Body of pancreas (tissue), 4 donors: ENCODE measurements around the gene TMEM204. TPM values are rescaled to one million over a fixed set of nuclear protein-coding genes. Genes with fewer than 3 reads are reported as not detected.
A peak's percentile ranks its signal among the peaks of the same experiment; 100 is the strongest.

Experiments used
- ATAC-seq: fragments of 150-250 bp; one replicate; pipeline ENCODE4 v1.9.1; 2016
- DNase-seq, 4 donors: peaks; one replicate each; pipeline ENCODE4 v3.0.0-alpha.2; 2019
- H3K27ac ChIP-seq, 4 donors: fragments of 200-600 bp; sonication (generic); 1 replicate in 3 of 4; 2 replicates in 1 of 4; pipeline versions ENCODE4 v1.5.1 to v1.6.1; 2016 to 2019; ENCODE audit warnings: mild to moderate bottlenecking in 1 of 4, mixed read lengths in 1 of 4, moderate library complexity in 1 of 4
- H3K27me3 ChIP-seq, 2 donors: fragments of 200-600 bp; sonication (generic); one replicate each; pipeline ENCODE4 v1.6.0; 2016; ENCODE audit warnings: mild to moderate bottlenecking in 1 of 2
- H3K36me3 ChIP-seq, 2 donors: fragments of 200-600 bp; sonication (generic); replicated peaks in 1 of 2; 2 replicates each; pipeline ENCODE4 v1.5.1; 2016; ENCODE audit warnings: low read depth in 2 of 2; ENCODE audit not compliant: insufficient read depth in 1 of 2
- H3K4me1 ChIP-seq: fragments of 200-600 bp; sonication (generic); one replicate; pipeline ENCODE4 v1.6.0; 2016
- H3K4me3 ChIP-seq, 2 donors: fragments of 200-600 bp; sonication (generic); 1 replicate in 1 of 2; 2 replicates in 1 of 2; pipeline ENCODE4 v1.5.1; 2016 to 2019
- H3K9me3 ChIP-seq, 3 donors: fragments of 200-600 bp; sonication (generic); 1 replicate in 2 of 3; 2 replicates in 1 of 3; pipeline ENCODE4 v1.5.1; 2016
- CTCF ChIP-seq, 7 experiments: fragments of 450-650 bp in 4 of 7; fragments of 200-600 bp in 3 of 7; sonication (generic) in 3 of 7; IDR thresholded peaks; one replicate each; pipeline ENCODE4 v1.5.1; 2016 to 2019; ENCODE audit warnings: antibody characterized with exemption in 7 of 7
- POLR2A ChIP-seq, 3 donors: fragments of 450-650 bp; IDR thresholded peaks; one replicate each; pipeline ENCODE4 v1.6.1; 2016; ENCODE audit warnings: antibody characterized with exemption in 3 of 3, mild to moderate bottlenecking in 2 of 3
- WGBS, 2 donors: methylation state at CpG; one replicate each; pipeline ENCODE4 v1.1.5; 2017; 5-methylcytosine and 5-hydroxymethylcytosine counted together
- intact Hi-C: fragments of 100-400 bp; cut with DNase I; formaldehyde crosslinking; loops from one replicate; pipeline ENCODE4 v1.15.1; 2023
- total RNA-seq, 2 donors: library from RNA; depleted of rRNA; stranded (reverse); fragments of >200 nt; gene quantifications; one replicate each; pipeline ENCODE4 v1.1.0, GENCODE V29; 2016

The TMEM204 gene
- total RNA-seq, 2 donors from 2014 or later = 23.6 to 25.1 TPM

- intact Hi-C loops = no loop called here
- ATAC-seq = no peak
- DNase-seq = peak in 1 of 4 donors; percentile 39
- no peak for TF ChIP-seq CTCF (IDR thresholded peaks at IDR 0.05)
- TF ChIP-seq POLR2A (IDR thresholded peaks at IDR 0.05) = no peak
- WGBS, 2 donors = 73 to 83% methylated on average over 6 to 34 of the region's 37 CpGs
- Histone ChIP-seq H3K27ac (no peak overlapping the region), H3K4me1 (no peaks in the 10 kb centered on the region), H3K9me3 (no peaks in the 10 kb centered on the region), H3K27me3 (no peaks in the 10 kb centered on the region), H3K4me3 (no peak overlapping the region), H3K36me3 (peaks cover 0 to 5% of the 10 kb centered on the region in 2 donors)
Measured at GRCh38 chr16:1506494-1507213, 26.8 kb upstream of the TMEM204 start.

GRCh38 chr16:1508494-1509187 is 24.8 kb upstream of the TMEM204 start:
- Histone ChIP-seq H3K9me3 (no peaks in the 10 kb centered on the region), H3K27ac (no peak overlapping the region), H3K27me3 (no peaks in the 10 kb centered on the region), H3K36me3 (peaks cover 0 to 2% of the 10 kb centered on the region in 2 donors), H3K4me3 (no peak overlapping the region), H3K4me1 (no peaks in the 10 kb centered on the region)
- TF ChIP-seq POLR2A (IDR thresholded peaks at IDR 0.05) = no peak
- ATAC-seq (no peak), DNase-seq (no peak)
- 85% methylated on average over 23 of the region's 24 CpGs; no CpG with 5 or more reads in 1 of the 2 donors for WGBS, 2 donors
- intact Hi-C loops = no loop called here

- Histone ChIP-seq H3K4me3 (no peak overlapping the region), H3K9me3 (no peaks in the 10 kb centered on the region), H3K36me3 (peaks cover 0 to 2% of the 10 kb centered on the region in 2 donors), H3K27ac (peak overlapping the region in 2 of 4 donors; percentile 24 to 32), H3K27me3 (no peaks in the 10 kb centered on the region), H3K4me1 (no peaks in the 10 kb centered on the region)
- ATAC-seq (peak; percentile 18), DNase-seq (no peak)
- intact Hi-C loops = no loop called here
- no peak for TF ChIP-seq POLR2A (IDR thresholded peaks at IDR 0.05)
- no peak for TF ChIP-seq CTCF (IDR thresholded peaks at IDR 0.05)
- WGBS, 2 donors = 83 to 89% methylated on average over 30 to 36 of the region's 44 CpGs
Measured at GRCh38 chr16:1509307-1510221, 23.9 kb upstream of the TMEM204 start.

GRCh38 chr16:1510272-1510671 is 23.2 kb upstream of the TMEM204 start:
- DNase-seq = no peak
- WGBS, 2 donors = 78 to 82% methylated on average over 5 to 10 of the region's 10 CpGs
- intact Hi-C loops = no loop called here
- TF ChIP-seq POLR2A (IDR thresholded peaks at IDR 0.05) (no peak), CTCF (IDR thresholded peaks at IDR 0.05) (no peak)
- H3K9me3 ChIP-seq = no peaks in the 10 kb centered on the region
- no peak overlapping the region for H3K4me3 ChIP-seq
- H3K4me1 ChIP-seq = no peaks in the 10 kb centered on the region
- no peaks in the 10 kb centered on the region for H3K27me3 ChIP-seq
- no peak for ATAC-seq
- H3K36me3 ChIP-seq = peaks cover 0 to 2% of the 10 kb centered on the region in 2 donors
- peak overlapping the region in 2 of 4 donors; percentile 24 to 32 for H3K27ac ChIP-seq

GRCh38 chr16:1510941-1511351 is 22.5 kb upstream of the TMEM204 start:
- Histone ChIP-seq H3K4me3 (no peak overlapping the region), H3K4me1 (no peaks in the 10 kb centered on the region), H3K27me3 (no peaks in the 10 kb centered on the region), H3K27ac (no peak overlapping the region), H3K9me3 (no peaks in the 10 kb centered on the region), H3K36me3 (peaks cover 0 to 2% of the 10 kb centered on the region in 2 donors)
- ATAC-seq (no peak), DNase-seq (no peak)
- intact Hi-C loops = no loop called here
- TF ChIP-seq POLR2A (IDR thresholded peaks at IDR 0.05) (no peak), CTCF (IDR thresholded peaks at IDR 0.05) (no peak)
- 92 to 95% methylated on average over 18 to 26 of the region's 26 CpGs for WGBS, 2 donors
